ENCODE data around the gene ASNSD1.

ASNSD1 gene

GRCh38 chr2:189661148-189661956 is at the start of gene ASNSD1:
ASNSD1 (plus strand) TSS chr2:189661459; CDS start chr2:189666133, 4,674 bp downstream.
- DNase-seq (ENCODE audit: insufficient read length, low spot score) (peak; percentile 72), FAIRE-seq (peak; percentile 100)

- FAIRE-seq (no peak), DNase-seq (ENCODE audit: insufficient read length, low spot score) (no peak)
Measured at GRCh38 chr2:189613077-189613636, 48.1 kb upstream of the ASNSD1 start.

GRCh38 chr2:189613650-189614420 is 47.4 kb upstream of the ASNSD1 start:
- DNase-seq (ENCODE audit: insufficient read length, low spot score) (no peak), FAIRE-seq (no peak)

DNA sequence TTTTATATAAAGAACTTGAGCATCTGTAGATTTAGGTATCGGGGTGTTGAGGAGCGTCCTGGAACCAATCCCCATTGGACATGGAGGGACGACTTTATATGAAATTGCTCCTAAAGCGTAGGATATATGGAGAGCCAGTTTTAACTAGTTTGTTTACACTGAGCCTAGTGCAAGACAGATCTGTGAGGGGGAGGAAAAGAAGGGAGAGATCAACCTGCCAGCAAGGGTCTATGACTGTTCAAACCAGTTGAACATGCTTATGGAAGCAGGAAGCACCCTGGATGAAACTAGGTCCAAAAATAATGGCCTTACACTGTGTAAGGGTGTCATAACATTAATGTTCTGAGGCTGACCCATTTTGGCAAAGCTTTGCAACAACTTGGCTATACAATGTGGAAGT is 46.7 kb upstream of the ASNSD1 start:
- FAIRE-seq, result no peak
- no peak for DNase-seq (ENCODE audit: insufficient read length, low spot score)

DNA sequence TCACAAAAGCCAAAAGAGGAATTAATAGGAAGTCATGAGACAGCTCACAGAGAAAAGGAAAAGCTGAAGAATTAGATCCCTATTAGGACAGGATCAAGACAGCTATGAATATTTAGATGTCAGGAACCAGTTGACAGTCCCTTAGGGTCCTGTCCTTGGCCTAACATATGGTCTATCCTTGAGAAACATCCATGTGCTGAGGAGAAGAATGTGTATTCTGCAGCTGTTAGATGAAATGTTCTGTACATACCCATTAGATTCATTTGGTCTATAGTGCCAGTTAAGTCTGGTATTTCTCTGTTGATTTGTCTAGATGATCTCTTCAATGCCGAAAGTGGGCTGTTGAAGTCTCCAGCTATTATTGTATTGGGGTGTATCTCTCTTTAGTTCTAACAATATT is 43.1 kb upstream of the ASNSD1 start:
- no peak for FAIRE-seq
- DNase-seq (ENCODE audit: insufficient read length, low spot score), result no peak

- FAIRE-seq (no peak), DNase-seq (ENCODE audit: insufficient read length, low spot score) (no peak)
Measured at GRCh38 chr2:189621781-189622180, 39.5 kb upstream of the ASNSD1 start.

GRCh38 chr2:189623049-189623448 is 38.2 kb upstream of the ASNSD1 start:
- no peak for FAIRE-seq
- DNase-seq (ENCODE audit: insufficient read length, low spot score), result no peak

DNA sequence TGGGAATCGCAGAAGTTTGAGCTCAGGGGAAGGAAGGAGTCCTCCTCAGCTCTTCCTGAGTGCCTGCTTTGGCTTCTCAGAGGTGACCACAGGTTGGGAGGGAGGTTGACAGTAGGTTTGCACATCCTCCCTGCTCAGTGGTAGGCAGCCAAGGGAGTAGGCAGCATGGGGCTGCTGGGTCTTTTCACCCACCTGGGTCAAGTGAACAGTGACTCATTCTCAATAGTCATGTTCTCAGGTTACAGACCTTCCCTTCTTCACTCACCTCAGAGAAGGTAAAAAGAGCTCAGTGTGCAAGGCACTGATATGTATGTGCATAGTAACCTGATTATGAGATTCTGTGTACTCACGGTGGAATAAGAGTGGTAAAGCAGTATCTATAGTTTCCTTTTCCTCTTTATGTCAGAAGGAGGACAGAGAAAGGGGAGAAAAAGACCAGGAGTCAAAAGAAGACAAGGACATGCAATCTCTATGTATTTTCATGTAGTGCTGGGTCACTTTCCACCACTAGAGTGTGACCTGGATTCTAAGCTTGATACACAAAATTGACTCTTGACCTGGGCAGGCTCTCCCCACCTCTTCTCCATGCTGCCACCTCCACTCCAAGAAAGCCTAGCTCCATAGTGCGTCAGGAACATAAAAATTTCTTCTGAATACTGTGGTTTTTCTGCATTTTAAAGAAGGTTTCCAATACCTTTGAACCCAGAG is 36.5 kb upstream of the ASNSD1 start:
- FAIRE-seq, result no peak
- no peak for DNase-seq (ENCODE audit: insufficient read length, low spot score)

- no peak for FAIRE-seq
- DNase-seq (ENCODE audit: insufficient read length, low spot score), result no peak
Measured at GRCh38 chr2:189625636-189626035, 35.6 kb upstream of the ASNSD1 start.

DNA sequence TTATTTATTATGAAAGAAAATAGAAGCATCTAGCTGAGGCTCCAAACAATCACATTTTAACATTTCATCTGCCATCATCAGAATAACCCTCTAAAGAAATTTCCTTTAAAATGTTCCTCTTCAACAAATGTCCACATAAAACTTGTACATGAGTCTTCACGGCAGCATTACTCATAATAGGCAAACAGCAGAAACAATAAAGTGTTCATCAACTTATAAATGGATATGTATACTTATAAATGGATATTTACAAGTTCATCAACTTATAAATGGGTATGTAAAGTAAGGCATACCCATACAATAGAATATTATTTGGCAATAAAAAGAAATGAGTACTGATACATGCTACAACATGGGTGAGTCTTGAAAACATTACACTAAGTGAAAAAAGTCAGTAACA is 33.5 kb upstream of the ASNSD1 start:
- FAIRE-seq (no peak), DNase-seq (ENCODE audit: insufficient read length, low spot score) (no peak)

DNA sequence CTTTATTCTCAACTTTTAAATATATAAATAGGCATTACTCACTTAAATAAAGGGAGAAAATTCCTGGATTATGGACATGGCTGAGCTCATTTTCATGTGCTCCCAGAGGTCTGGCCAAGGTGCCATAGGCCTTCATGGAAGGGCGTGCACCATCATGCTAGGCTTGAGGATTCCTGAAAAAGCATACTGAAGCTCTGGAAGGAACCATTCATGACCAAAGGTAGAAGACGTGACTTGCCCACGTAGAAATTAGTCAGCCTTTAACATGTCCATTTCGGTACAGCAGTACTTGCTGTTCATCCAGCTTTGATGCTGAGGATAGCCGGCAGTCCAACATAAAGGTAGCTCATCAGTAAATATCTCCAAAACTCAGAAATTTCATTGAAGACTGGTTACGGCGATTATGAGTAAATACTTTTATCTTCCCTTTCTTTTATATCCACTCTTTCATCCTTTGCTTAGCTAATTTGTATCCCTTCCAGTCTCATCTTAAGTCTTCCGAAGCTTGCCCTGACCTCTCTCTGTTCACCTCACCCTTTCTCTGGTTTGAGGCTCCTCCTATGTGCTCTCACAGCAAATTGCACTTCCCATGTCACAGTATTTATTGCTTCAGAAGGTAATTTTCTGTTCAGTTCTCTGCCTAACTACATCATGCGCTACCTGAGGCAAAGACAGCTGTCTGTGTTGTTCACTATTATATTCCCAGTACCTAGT is 32.3 kb upstream of the ASNSD1 start:
- FAIRE-seq (no peak), DNase-seq (ENCODE audit: insufficient read length, low spot score) (no peak)

DNA sequence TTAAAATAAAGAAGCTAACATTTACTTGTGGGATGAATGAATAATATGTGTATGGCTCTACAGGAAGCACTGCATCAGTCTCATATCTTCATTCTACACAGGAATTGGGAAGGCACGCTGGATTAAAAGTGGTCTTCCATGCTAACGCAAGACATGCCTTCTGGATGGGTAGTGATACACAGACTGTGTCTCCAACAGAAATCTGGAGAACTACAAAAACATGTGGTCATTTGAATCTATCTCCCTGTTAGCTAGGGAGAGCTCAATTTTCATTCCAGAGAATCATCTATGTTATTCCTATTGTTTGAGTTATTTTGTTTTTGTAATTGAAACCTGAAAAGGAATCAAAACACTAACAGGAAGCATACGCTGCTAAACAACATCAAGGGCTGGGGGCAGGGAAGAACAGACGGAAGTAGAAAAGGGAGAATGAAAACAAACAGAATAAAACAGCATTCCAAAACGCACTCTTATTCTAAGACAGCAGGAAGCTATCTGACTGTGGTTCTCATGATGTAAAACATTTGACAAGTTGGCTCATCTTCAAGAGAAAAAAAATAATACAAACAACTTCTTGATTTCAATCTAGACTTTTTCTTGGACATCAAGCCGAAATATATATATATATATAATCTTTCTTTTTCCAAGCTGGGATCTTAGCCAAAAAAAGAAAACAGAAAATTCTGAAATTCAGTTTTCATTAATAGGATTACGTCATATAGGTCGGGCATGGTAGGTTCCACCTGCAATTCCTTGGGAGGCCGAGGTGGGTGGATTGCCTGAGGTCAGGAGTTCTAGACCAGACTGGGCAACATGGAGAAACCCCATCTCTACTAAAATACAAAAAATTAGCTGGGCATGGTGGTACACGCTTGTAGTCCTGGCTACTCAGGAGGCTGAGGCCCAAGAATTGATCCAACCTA is 31.5 kb upstream of the ASNSD1 start:
- FAIRE-seq (no peak), DNase-seq (ENCODE audit: insufficient read length, low spot score) (no peak)

GRCh38 chr2:189631849-189632248 is 29.4 kb upstream of the ASNSD1 start:
- no peak for FAIRE-seq
- no peak for DNase-seq (ENCODE audit: insufficient read length, low spot score)

DNA sequence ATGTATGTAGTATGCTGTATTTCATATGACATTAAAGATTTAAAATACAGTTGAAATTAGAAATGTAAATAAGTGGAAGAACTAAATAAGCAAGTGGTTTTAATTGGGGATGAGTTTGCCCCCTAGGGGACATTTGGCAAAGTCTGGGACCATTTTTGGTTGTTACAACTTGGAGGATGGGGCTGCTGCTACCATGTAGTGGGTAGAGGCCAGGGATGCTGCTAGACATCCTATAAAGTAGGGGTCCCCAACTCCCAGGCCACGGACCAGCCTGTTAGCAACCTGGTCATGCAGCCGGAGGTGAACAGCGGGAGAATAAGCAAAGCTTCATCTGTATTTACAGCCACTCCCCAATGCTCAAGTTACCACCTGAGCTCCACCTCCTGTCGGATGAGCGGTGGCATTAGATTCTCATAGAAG is 27.9 kb upstream of the ASNSD1 start:
- DNase-seq (ENCODE audit: insufficient read length, low spot score) (no peak), FAIRE-seq (no peak)

- FAIRE-seq (no peak), DNase-seq (ENCODE audit: insufficient read length, low spot score) (no peak)
Measured at GRCh38 chr2:189635353-189635752, 25.9 kb upstream of the ASNSD1 start.

- FAIRE-seq (no peak), DNase-seq (ENCODE audit: insufficient read length, low spot score) (no peak)
Measured at GRCh38 chr2:189638301-189639006, 22.8 kb upstream of the ASNSD1 start.

GRCh38 chr2:189639007-189639609 is 22.2 kb upstream of the ASNSD1 start:
- DNase-seq (ENCODE audit: insufficient read length, low spot score) (no peak), FAIRE-seq (no peak)

- DNase-seq (ENCODE audit: insufficient read length, low spot score), result no peak
- no peak for FAIRE-seq
Measured at GRCh38 chr2:189641002-189641401, 20.3 kb upstream of the ASNSD1 start.
